Mammary epithelial cell (primary cell): Measurements from ENCODE around the gene STAC2.

ENCODE experiments used
- EZH2 ChIP-seq: IDR thresholded peaks from 2 replicates; pipeline ENCODE4 v1.6.1; 2012; ENCODE audit warnings: low read length, inconsistent platforms, borderline replicate concordance
- TF ChIP-seq, protein P1 (sequence below), 2 donors: IDR thresholded peaks in 1 of 2; conservative IDR thresholded peaks in 1 of 2; 2 replicates each; pipeline ENCODE4 v1.5.1; 2011 to 2012; ENCODE audit warnings: inconsistent platforms in 2 of 2, low read length in 2 of 2, mild to moderate bottlenecking in 2 of 2, control low read depth in 1 of 2, low read depth in 1 of 2; ENCODE audit not compliant: insufficient read depth in 1 of 2; ENCODE audit errors: extremely low read depth in 1 of 2

DNA sequence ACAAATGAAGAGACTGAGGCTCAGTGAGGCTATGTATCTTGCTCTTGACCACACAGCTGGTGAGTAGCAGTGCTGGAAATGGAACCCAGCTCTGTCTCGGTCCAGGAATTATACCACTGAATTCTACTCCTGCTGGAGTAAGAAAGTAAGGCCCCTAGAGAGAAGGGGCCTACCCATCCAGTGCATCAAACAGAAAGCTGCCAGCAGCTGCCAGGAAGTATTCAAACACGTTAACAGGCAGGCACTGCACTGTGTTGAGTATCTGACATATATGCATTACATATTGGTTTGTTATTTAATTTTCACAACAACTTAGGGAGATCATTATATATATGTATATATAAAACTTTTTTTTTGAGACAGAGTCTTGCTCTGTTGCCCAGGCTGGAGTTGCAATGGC, 63.8 kb downstream of the STAC2 start:
- TF ChIP-seq, protein P1, sequence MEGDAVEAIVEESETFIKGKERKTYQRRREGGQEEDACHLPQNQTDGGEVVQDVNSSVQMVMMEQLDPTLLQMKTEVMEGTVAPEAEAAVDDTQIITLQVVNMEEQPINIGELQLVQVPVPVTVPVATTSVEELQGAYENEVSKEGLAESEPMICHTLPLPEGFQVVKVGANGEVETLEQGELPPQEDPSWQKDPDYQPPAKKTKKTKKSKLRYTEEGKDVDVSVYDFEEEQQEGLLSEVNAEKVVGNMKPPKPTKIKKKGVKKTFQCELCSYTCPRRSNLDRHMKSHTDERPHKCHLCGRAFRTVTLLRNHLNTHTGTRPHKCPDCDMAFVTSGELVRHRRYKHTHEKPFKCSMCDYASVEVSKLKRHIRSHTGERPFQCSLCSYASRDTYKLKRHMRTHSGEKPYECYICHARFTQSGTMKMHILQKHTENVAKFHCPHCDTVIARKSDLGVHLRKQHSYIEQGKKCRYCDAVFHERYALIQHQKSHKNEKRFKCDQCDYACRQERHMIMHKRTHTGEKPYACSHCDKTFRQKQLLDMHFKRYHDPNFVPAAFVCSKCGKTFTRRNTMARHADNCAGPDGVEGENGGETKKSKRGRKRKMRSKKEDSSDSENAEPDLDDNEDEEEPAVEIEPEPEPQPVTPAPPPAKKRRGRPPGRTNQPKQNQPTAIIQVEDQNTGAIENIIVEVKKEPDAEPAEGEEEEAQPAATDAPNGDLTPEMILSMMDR (conservative IDR thresholded peaks at IDR 0.05 in 1 of 2, IDR thresholded peaks at IDR 0.05 in 1 of 2; ENCODE audit: extremely low read depth in 1 of 2, insufficient read depth in 1 of 2, low read depth in 1 of 2, low read length in 2 of 2): no peak
- no peak for TF ChIP-seq EZH2
